ENCODE results near the gene NECAP2. TPM values are rescaled to one million over a fixed set of nuclear protein-coding genes. Genes with fewer than 3 reads are reported as not detected.

NECAP2 gene
- total and polyA plus RNA-seq, 2 of the 4 experiments (the other 2 are of a cell fraction): 80.5 to 85.1 TPM

DNA sequence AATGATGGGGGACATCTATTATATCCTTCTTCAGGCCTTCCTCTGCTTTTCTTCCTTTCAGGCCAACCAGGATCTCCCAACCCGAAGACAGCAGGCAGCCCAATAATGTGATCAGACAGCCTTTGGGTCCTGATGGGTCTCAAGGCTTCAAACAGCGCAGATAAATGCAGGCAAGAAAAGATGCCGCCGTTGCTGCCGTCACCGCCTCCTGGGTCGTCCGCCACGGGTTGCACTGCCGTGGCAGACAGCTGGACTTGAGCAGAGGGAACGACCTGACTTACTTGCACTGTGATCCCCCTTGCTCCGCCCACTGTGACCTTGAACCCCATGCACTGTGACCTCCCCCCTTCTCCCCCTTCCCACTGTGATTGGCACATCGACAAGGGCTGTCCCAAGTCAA lies 45.5 kb upstream of the NECAP2 start:
- ChIA-PET POLR2A (ENCODE audit: unreplicated experiment) (no interaction called here), CTCF (interaction anchor here (1.4 kb wide), 1 partner anchor 19 kb away, joined by 3 read pairs; no protein-coding TSS in a partner anchor)
- peaks cover 44% of the 10 kb centered on the region for H4K20me1 ChIP-seq (ENCODE audit: insufficient read depth, low read length)
- intact Hi-C loops (cut with micrococcal nuclease) (no loop called here), dilution Hi-C loops (cut with HindIII; ENCODE audit: low sequenced_read_pairs, unreplicated experiment) (no loop called here), in situ Hi-C loops (cut with MboI; ENCODE audit: low sequenced_read_pairs) (no loop called here)
- no peak overlapping the region for H2AFZ ChIP-seq (replicated peaks; ENCODE audit: low read length, poor library complexity)
- DNase-seq (no peak), ATAC-seq (ENCODE audit: low read depth) (no peak)
- H3K9me3 ChIP-seq (ENCODE audit: control insufficient read depth, insufficient read depth, low read length): no peaks in the 10 kb centered on the region
- H4K8ac ChIP-seq (ENCODE audit: low read depth in 2 of 2, low read length in 2 of 2): no peak overlapping the region
- peaks cover 25% of the 10 kb centered on the region for H3K4me1 ChIP-seq (ENCODE audit: control insufficient read depth, insufficient read depth, low read length)
- H3K4me2 ChIP-seq (ENCODE audit: low read depth, low read length): no peak overlapping the region
- H4K5ac ChIP-seq (ENCODE audit: low read depth, low read length): no peak overlapping the region
- H2AK9ac ChIP-seq (replicated peaks; ENCODE audit: low read depth, low read length, poor library complexity): no peak overlapping the region
- H3K56ac ChIP-seq (ENCODE audit: extremely low read depth, insufficient read depth, low read length): no peak overlapping the region
- TF ChIP-seq NFE2L2 (IDR thresholded peaks at IDR 0.05; ENCODE audit: low read depth, low read length) (no peak), MXI1 (IDR thresholded peaks at IDR 0.05; ENCODE audit: borderline replicate concordance, low read depth, low read length) (no peak), MAZ (IDR thresholded peaks at IDR 0.05; ENCODE audit: borderline replicate concordance, low read depth, low read length) (no peak), MAFK (IDR thresholded peaks at IDR 0.05; ENCODE audit: low read depth, low read length) (no peak), RAD21 (IDR thresholded peaks at IDR 0.05; ENCODE audit: low read length) (no peak), POLR2A (IDR thresholded peaks at IDR 0.05; ENCODE audit: low read depth, low read length) (no peak), RFX5 (IDR thresholded peaks at IDR 0.05; ENCODE audit: low read depth, low read length) (no peak), BHLHE40 (IDR thresholded peaks at IDR 0.05; ENCODE audit: low read depth, low read length) (no peak), CHD1 (IDR thresholded peaks at IDR 0.05; ENCODE audit: low read depth, low read length) (no peak), FOS (IDR thresholded peaks at IDR 0.05; ENCODE audit: low read depth, low read length) (no peak), CEBPB (IDR thresholded peaks at IDR 0.05; ENCODE audit: low read depth, low read length) (no peak), RCOR1 (IDR thresholded peaks at IDR 0.05; ENCODE audit: insufficient replicate concordance, low read length) (no peak), SMC3 (IDR thresholded peaks at IDR 0.05; ENCODE audit: low read depth, low read length) (no peak)
- TF ChIP-seq, protein P1, sequence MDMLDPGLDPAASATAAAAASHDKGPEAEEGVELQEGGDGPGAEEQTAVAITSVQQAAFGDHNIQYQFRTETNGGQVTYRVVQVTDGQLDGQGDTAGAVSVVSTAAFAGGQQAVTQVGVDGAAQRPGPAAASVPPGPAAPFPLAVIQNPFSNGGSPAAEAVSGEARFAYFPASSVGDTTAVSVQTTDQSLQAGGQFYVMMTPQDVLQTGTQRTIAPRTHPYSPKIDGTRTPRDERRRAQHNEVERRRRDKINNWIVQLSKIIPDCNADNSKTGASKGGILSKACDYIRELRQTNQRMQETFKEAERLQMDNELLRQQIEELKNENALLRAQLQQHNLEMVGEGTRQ (IDR thresholded peaks at IDR 0.05; ENCODE audit: low read depth, low read length): no peak
- TF ChIP-seq, protein P2, sequence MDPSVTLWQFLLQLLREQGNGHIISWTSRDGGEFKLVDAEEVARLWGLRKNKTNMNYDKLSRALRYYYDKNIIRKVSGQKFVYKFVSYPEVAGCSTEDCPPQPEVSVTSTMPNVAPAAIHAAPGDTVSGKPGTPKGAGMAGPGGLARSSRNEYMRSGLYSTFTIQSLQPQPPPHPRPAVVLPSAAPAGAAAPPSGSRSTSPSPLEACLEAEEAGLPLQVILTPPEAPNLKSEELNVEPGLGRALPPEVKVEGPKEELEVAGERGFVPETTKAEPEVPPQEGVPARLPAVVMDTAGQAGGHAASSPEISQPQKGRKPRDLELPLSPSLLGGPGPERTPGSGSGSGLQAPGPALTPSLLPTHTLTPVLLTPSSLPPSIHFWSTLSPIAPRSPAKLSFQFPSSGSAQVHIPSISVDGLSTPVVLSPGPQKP (IDR thresholded peaks at IDR 0.05; ENCODE audit: borderline replicate concordance, low read depth, low read length): no peak
- TF ChIP-seq, protein P3, sequence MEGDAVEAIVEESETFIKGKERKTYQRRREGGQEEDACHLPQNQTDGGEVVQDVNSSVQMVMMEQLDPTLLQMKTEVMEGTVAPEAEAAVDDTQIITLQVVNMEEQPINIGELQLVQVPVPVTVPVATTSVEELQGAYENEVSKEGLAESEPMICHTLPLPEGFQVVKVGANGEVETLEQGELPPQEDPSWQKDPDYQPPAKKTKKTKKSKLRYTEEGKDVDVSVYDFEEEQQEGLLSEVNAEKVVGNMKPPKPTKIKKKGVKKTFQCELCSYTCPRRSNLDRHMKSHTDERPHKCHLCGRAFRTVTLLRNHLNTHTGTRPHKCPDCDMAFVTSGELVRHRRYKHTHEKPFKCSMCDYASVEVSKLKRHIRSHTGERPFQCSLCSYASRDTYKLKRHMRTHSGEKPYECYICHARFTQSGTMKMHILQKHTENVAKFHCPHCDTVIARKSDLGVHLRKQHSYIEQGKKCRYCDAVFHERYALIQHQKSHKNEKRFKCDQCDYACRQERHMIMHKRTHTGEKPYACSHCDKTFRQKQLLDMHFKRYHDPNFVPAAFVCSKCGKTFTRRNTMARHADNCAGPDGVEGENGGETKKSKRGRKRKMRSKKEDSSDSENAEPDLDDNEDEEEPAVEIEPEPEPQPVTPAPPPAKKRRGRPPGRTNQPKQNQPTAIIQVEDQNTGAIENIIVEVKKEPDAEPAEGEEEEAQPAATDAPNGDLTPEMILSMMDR (conservative IDR thresholded peaks at IDR 0.05; ENCODE audit: low read depth, low read length): no peak
- H3K9me1 ChIP-seq (ENCODE audit: insufficient read depth, low read length): peaks cover 37% of the 10 kb centered on the region
- H3K9ac ChIP-seq (ENCODE audit: low read depth, low read length): no peak overlapping the region
- H3K27ac ChIP-seq (ENCODE audit: insufficient read depth, low read length): no peak overlapping the region
- no peak overlapping the region for H4K91ac ChIP-seq (ENCODE audit: insufficient read depth, low read depth, low read length)
- H3K79me1 ChIP-seq (ENCODE audit: low read depth in 1 of 2, low read length in 2 of 2): peaks cover 28 to 90% of the 10 kb centered on the region in 2 experiments; a peak in 3 of 4 replicates
- no peak overlapping the region for H2BK5ac ChIP-seq (ENCODE audit: low read depth, low read length, poor library complexity, severe bottlenecking)
- no peaks in the 10 kb centered on the region for H3K27me3 ChIP-seq (ENCODE audit: control insufficient read depth, insufficient read depth, low read length)
- H2BK15ac ChIP-seq (ENCODE audit: low read depth, low read length): no peak overlapping the region
- H3K23ac ChIP-seq (ENCODE audit: low read depth, low read length): no peak overlapping the region
- no TSS peak for BruUV-seq (replicated peaks)
- no peak overlapping the region for H3K14ac ChIP-seq (replicated peaks; ENCODE audit: low read depth, low read length)
- H3K4me3 ChIP-seq (ENCODE audit: insufficient read depth, low read depth, low read length): no peak overlapping the region
- 100% methylated on average over 3 of the region's 13 CpGs; no CpG with 5 or more reads in 1 of the 2 experiments for WGBS, 2 experiments (ENCODE audit: extremely low coverage in 2 of 2, insufficient read length in 1 of 2)
- H2BK120ac ChIP-seq (ENCODE audit: low read depth, low read length): no peak overlapping the region
- H2AK5ac ChIP-seq (ENCODE audit: low read depth, low read length): no peak overlapping the region
- peaks cover 43% of the 10 kb centered on the region for H3K36me3 ChIP-seq (ENCODE audit: control insufficient read depth, insufficient read depth, low read length)
- H3K18ac ChIP-seq (ENCODE audit: low read depth, low read length): no peak overlapping the region
- H2BK20ac ChIP-seq (ENCODE audit: low read depth, low read length): no peak overlapping the region
- no peak overlapping the region for H3K4ac ChIP-seq (ENCODE audit: low read depth, low read length)
